ENCODE measurements around the gene ZNF532.

- no peak for TF ChIP-seq CTCF (IDR thresholded peaks at IDR 0.05)
- no peak for TF ChIP-seq POLR2A (IDR thresholded peaks at IDR 0.05)
- TF ChIP-seq POLR2AphosphoS5 (IDR thresholded peaks at IDR 0.05) = no peak
Measured at GRCh38 chr18:59011289-59011688, 146.6 kb downstream of the ZNF532 start.

Measured in upper lobe of left lung (tissue), 4 donors.